HCT116 (cell line): ENCODE measurements around the gene ST7. TPM values are rescaled to one million over a fixed set of nuclear protein-coding genes. Genes with fewer than 3 reads are reported as not detected.

ENCODE experiments used
- ATAC-seq: fragments of 200-7000 bp; cut with Tn5 transposase; 2 replicates; pipeline ENCODE4 v1.9.1; 2020; ENCODE audit warnings: mild to moderate bottlenecking, moderate library complexity
- BruUV-seq: library from RNA; stranded (reverse); fragments of 400-500 nt; replicated peaks from 2 replicates; lab custom pipeline; 2021; lab: Mats Ljungman, UMichigan
- CTCF ChIA-PET: fragments of 300-600 bp; sonication (Branson Sonifier 250); formaldehyde crosslinking; loops from one replicate; lab custom pipeline; 2021; ENCODE audit warnings: antibody characterized with exemption; lab: Charles Lee
- POLR2A ChIA-PET: fragments of 300-600, 350-600 bp; sonication (Branson Sonifier 250); formaldehyde crosslinking; loops from one replicate; lab custom pipeline; 2021; ENCODE audit warnings: antibody characterized with exemption; lab: Charles Lee
- RAD21 ChIA-PET, 2 experiments: fragments of 300-600 bp; sonication (Branson Sonifier 250); formaldehyde crosslinking; loops; one replicate each; lab custom pipeline; 2023; ENCODE audit warnings: low total read pairs in 2 of 2; ENCODE audit not compliant: uncharacterized antibody in 2 of 2, unreplicated experiment in 2 of 2, low non-redundant PET in 1 of 2; lab: Charles Lee
- DNase-seq: peaks from one replicate; pipeline ENCODE4 v3.0.0-alpha.2; 2010; ENCODE audit warnings: low read depth, low spot score
- H2AFZ ChIP-seq: fragments of 200-600 bp; shearing (Covaris generic), sonication (generic); 2 replicates; pipeline ENCODE4 v1.6.1; 2017; ENCODE audit warnings: low read depth, mixed run types, mixed read lengths, antibody characterized with exemption, low read length; ENCODE audit not compliant: poor library complexity, severe bottlenecking
- H3K27ac ChIP-seq: 2 replicates; pipeline ENCODE4 v1.5.1; 2012; ENCODE audit warnings: low read depth, low read length
- H3K27me3 ChIP-seq: fragments of 200-600 bp; sonication (generic); 2 replicates; pipeline ENCODE4 v1.6.1; 2016; ENCODE audit warnings: mixed run types, low read length, mixed read lengths; ENCODE audit not compliant: insufficient read depth
- H3K36me3 ChIP-seq, 2 experiments: fragments of 200-500 bp in 1 of 2; fragments of 200-600 bp in 1 of 2; sonication (Bioruptor generic) in 1 of 2; sonication (generic) in 1 of 2; 2 replicates each; pipeline versions ENCODE4 v1.5.1 to v1.6.1; 2014 to 2016; ENCODE audit warnings: low read length in 2 of 2, inconsistent platforms in 1 of 2, mixed read lengths in 1 of 2, mixed run types in 1 of 2; ENCODE audit not compliant: insufficient read depth in 2 of 2, control insufficient read depth in 1 of 2
- H3K4me1 ChIP-seq, 2 experiments: fragments of 200-600 bp in 1 of 2; sonication (generic) in 1 of 2; 2 replicates each; pipeline versions ENCODE4 v1.5.1 to v1.6.1; 2012 to 2017; ENCODE audit warnings: low read length in 2 of 2, inconsistent platforms in 1 of 2, mild to moderate bottlenecking in 1 of 2, mixed read lengths in 1 of 2, mixed run types in 1 of 2, moderate library complexity in 1 of 2; ENCODE audit not compliant: insufficient read depth in 2 of 2, control insufficient read depth in 1 of 2
- H3K4me2 ChIP-seq: fragments of 200-600 bp; sonication (generic); 2 replicates; pipeline ENCODE4 v1.6.1; 2017; ENCODE audit warnings: mixed run types, low read length, mixed read lengths
- H3K4me3 ChIP-seq, 2 experiments: fragments of 200-600 bp in 1 of 2; sonication (generic) in 1 of 2; replicated peaks in 1 of 2; 2 replicates each; pipeline ENCODE4 v1.5.1; 2011 to 2016; ENCODE audit warnings: low read length in 2 of 2, control low read depth in 1 of 2, low read depth in 1 of 2, mild to moderate bottlenecking in 1 of 2, mixed read lengths in 1 of 2, mixed run types in 1 of 2
- H3K79me2 ChIP-seq: fragments of 200-600 bp; sonication (generic); 2 replicates; pipeline ENCODE4 v1.6.1; 2017; ENCODE audit warnings: mild to moderate bottlenecking, mixed run types, low read length, moderate library complexity, mixed read lengths; ENCODE audit not compliant: insufficient read depth
- H3K9ac ChIP-seq: fragments of 200-600 bp; sonication (generic); 2 replicates; pipeline ENCODE4 v1.6.1; 2016; ENCODE audit warnings: low read length, mixed read lengths
- H3K9me2 ChIP-seq: fragments of 200-600 bp; sonication (generic), shearing (Covaris generic); 2 replicates; pipeline ENCODE4 v1.6.1; 2017; ENCODE audit warnings: mixed run types, mild to moderate bottlenecking, moderate library complexity; ENCODE audit not compliant: insufficient read depth
- H3K9me3 ChIP-seq, 2 experiments: fragments of 200-500 bp in 1 of 2; fragments of 200-600 bp in 1 of 2; sonication (Bioruptor generic) in 1 of 2; sonication (generic) in 1 of 2; 2 replicates each; pipeline ENCODE4 v1.6.1; 2014 to 2017; ENCODE audit warnings: low read length in 2 of 2, mixed read lengths in 2 of 2, inconsistent platforms in 1 of 2, low read depth in 1 of 2, mild to moderate bottlenecking in 1 of 2, mixed run types in 1 of 2, moderate library complexity in 1 of 2; ENCODE audit not compliant: control insufficient read depth in 1 of 2, insufficient read depth in 1 of 2
- H4K20me1 ChIP-seq: fragments of 200-600 bp; sonication (generic), shearing (Covaris generic); 2 replicates; pipeline ENCODE4 v1.6.1; 2017; ENCODE audit warnings: mixed run types, mild to moderate bottlenecking, moderate library complexity; ENCODE audit not compliant: insufficient read depth
- CBX3 ChIP-seq: IDR thresholded peaks from 2 replicates; pipeline ENCODE4 v1.6.1; 2012; ENCODE audit warnings: low read depth
- CEBPB ChIP-seq: IDR thresholded peaks from 2 replicates; pipeline ENCODE4 v1.6.1; 2012; ENCODE audit warnings: low read depth
- CTCF ChIP-seq, 3 experiments: fragments of 200-600 bp in 1 of 3; sonication (generic) in 1 of 3; IDR thresholded peaks in 2 of 3; conservative IDR thresholded peaks in 1 of 3; 2 replicates each; pipeline ENCODE4 v1.5.1; 2012 to 2017; ENCODE audit warnings: low read depth in 2 of 3, low read length in 2 of 3, antibody characterized with exemption in 1 of 3, borderline replicate concordance in 1 of 3, control low read depth in 1 of 3, mild to moderate bottlenecking in 1 of 3, mixed read lengths in 1 of 3, mixed run types in 1 of 3, moderate library complexity in 1 of 3; ENCODE audit not compliant: insufficient read depth in 1 of 3
- ELF1 ChIP-seq: IDR thresholded peaks from 2 replicates; pipeline ENCODE4 v1.6.1; 2012; ENCODE audit warnings: low read depth, borderline replicate concordance
- EZH2 ChIP-seq: fragments of 200-600 bp; sonication (generic); IDR thresholded peaks from 2 replicates; pipeline ENCODE4 v1.6.1; 2017; ENCODE audit warnings: antibody characterized with exemption, mixed run types
- EZH2phosphoT487 ChIP-seq: fragments of 200-600 bp; IDR thresholded peaks from 2 replicates; pipeline ENCODE4 v1.6.1; 2018; ENCODE audit warnings: antibody characterized with exemption, borderline replicate concordance
- FOSL1 ChIP-seq: IDR thresholded peaks from 2 replicates; pipeline ENCODE4 v1.6.1; 2012; ENCODE audit warnings: low read depth
- JUND ChIP-seq: IDR thresholded peaks from 2 replicates; pipeline ENCODE4 v1.6.1; 2012
- MAX ChIP-seq: IDR thresholded peaks from 2 replicates; pipeline ENCODE4 v1.6.1; 2012
- RAD21 ChIP-seq: IDR thresholded peaks from 2 replicates; pipeline ENCODE4 v1.6.1; 2012; ENCODE audit warnings: low read depth, mild to moderate bottlenecking
- SIN3A ChIP-seq: IDR thresholded peaks from 2 replicates; pipeline ENCODE4 v1.6.1; 2012; ENCODE audit warnings: low read depth
- SRF ChIP-seq: IDR thresholded peaks from 2 replicates; pipeline ENCODE4 v1.6.1; 2012; ENCODE audit warnings: low read depth
- TCF7L2 ChIP-seq: IDR thresholded peaks from 2 replicates; pipeline ENCODE4 v1.7.0; 2011; ENCODE audit warnings: borderline replicate concordance, inconsistent platforms; ENCODE audit not compliant: insufficient read depth, insufficient read length; ENCODE audit errors: extremely low read depth
- YY1 ChIP-seq: IDR thresholded peaks from 2 replicates; pipeline ENCODE4 v1.6.1; 2011; ENCODE audit warnings: low read length, low read depth, moderate library complexity, mild to moderate bottlenecking; ENCODE audit not compliant: insufficient replicate concordance; ENCODE audit errors: extremely low read depth
- ZBTB33 ChIP-seq: IDR thresholded peaks from 2 replicates; pipeline ENCODE4 v1.6.1; 2011; ENCODE audit warnings: mild to moderate bottlenecking, low read length, moderate library complexity; ENCODE audit not compliant: insufficient replicate concordance; ENCODE audit errors: extremely low read depth
- ZFX ChIP-seq: fragments of 450-650 bp; IDR thresholded peaks from 2 replicates; pipeline ENCODE4 v1.6.1; 2017
- ZNF274 ChIP-seq: fragments of 200-500 bp; sonication (Bioruptor generic); IDR thresholded peaks from 2 replicates; pipeline ENCODE4 v1.6.1; 2014; ENCODE audit warnings: mild to moderate bottlenecking, low read depth, low read length, inconsistent platforms
- intact Hi-C: fragments of 100-400 bp; cut with micrococcal nuclease; formaldehyde crosslinking; loops from 2 replicates; pipeline ENCODE4 v1.10.0; 2022
- total RNA-seq: library from RNA; stranded (reverse); gene quantifications from one replicate; pipeline ENCODE4 v1.2.1, GENCODE V29; 2021; ENCODE audit not compliant: unreplicated experiment
- TF ChIP-seq, protein P1 (sequence below): IDR thresholded peaks from 2 replicates; pipeline ENCODE4 v1.6.1; 2012
- TF ChIP-seq, protein P2 (sequence below): IDR thresholded peaks from 2 replicates; pipeline ENCODE4 v1.6.1; 2012; ENCODE audit warnings: low read depth

The ST7 gene
- total RNA-seq, 1 experiment from 2014 or later, result 12.6 TPM

DNA sequence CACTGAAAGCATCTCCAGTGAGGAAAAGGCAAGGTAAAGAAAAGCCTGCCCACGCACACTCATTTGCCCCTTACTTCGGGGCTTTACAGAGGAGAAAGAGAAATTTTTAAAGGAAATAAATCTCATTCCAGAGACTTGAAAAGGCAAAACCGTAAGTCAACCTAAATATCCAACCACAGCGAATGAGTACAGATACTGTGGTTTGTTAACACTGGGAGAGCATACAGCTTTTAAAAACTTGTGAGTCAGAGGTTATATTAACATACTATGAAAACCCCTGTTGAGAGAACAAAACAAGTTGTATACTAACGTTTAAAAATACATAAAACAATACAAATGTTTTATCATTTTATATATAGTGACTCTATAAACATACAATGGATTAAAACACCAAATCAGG lies 28.6 kb upstream of the ST7 start (continued):
- TF ChIP-seq, protein P1, sequence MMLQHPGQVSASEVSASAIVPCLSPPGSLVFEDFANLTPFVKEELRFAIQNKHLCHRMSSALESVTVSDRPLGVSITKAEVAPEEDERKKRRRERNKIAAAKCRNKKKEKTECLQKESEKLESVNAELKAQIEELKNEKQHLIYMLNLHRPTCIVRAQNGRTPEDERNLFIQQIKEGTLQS, result no peak
- no peak for TF ChIP-seq ZNF274
- TF ChIP-seq FOSL1, result no peak
- no peak for TF ChIP-seq MAX
- TF ChIP-seq RAD21, result no peak
- TF ChIP-seq YY1, result no peak
- no peak for TF ChIP-seq JUND
- no peak for TF ChIP-seq CBX3
- TF ChIP-seq SIN3A, result no peak

DNA sequence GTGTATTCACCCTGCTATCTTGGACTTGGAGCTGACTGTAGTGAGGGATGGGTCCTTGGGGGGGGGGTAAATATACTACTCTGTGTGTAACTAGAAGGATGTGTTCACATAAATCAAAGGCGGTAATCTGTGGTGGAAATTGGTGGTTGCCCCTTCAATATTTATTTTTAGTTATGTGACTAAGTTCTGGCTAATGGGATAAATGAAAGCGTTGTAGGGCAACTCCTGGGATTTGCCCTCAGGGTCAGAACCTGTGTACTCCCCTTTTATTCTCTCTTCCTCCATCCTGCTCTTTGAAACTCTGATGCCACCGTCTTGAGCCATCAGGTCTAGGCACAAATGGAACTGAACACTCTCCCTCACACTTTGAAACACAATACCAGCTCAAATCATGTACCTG lies 24.3 kb upstream of the ST7 start:
- H3K9ac ChIP-seq, result no peak overlapping the region
- ChIA-PET RAD21 (no interaction called here), CTCF (interaction anchor here (0.7 to 1.0 kb wide), 2 partner anchors 199 to 322 kb away, joined by 3 to 5 read pairs; no protein-coding TSS in a partner anchor), POLR2A (no interaction called here)
- DNase-seq, result no peak
- no peaks in the 10 kb centered on the region for H3K36me3 ChIP-seq
- BruUV-seq, result no TSS peak
- H3K79me2 ChIP-seq, result no peaks in the 10 kb centered on the region
- H3K4me2 ChIP-seq, result no peak overlapping the region
- H2AFZ ChIP-seq, result no peak overlapping the region
- no peaks in the 10 kb centered on the region for H3K9me2 ChIP-seq
- no peaks in the 10 kb centered on the region for H4K20me1 ChIP-seq
- no peak overlapping the region for H3K27ac ChIP-seq
- intact Hi-C loops, result no loop called here
- peaks cover 0 to 6% of the 10 kb centered on the region in 2 experiments; a peak in 2 of 4 replicates for H3K4me1 ChIP-seq
- H3K4me3 ChIP-seq, result no peak overlapping the region
- no peak for ATAC-seq
- no peaks in the 10 kb centered on the region for H3K27me3 ChIP-seq
- no peaks in the 10 kb centered on the region for H3K9me3 ChIP-seq
- TF ChIP-seq CEBPB (no peak), SRF (no peak), ZBTB33 (no peak), FOSL1 (no peak), ZFX (no peak), RAD21 (no peak), EZH2phosphoT487 (no peak), JUND (no peak), EZH2 (no peak), TCF7L2 (no peak), CTCF (IDR thresholded peaks at IDR 0.05 in 2 of 3, conservative IDR thresholded peaks at IDR 0.05 in 1 of 3; ENCODE audit: borderline replicate concordance in 1 of 3, insufficient read depth in 1 of 3, low read depth in 2 of 3, low read length in 2 of 3) (no peak), ELF1 (no peak), YY1 (no peak)
- TF ChIP-seq, protein P2, sequence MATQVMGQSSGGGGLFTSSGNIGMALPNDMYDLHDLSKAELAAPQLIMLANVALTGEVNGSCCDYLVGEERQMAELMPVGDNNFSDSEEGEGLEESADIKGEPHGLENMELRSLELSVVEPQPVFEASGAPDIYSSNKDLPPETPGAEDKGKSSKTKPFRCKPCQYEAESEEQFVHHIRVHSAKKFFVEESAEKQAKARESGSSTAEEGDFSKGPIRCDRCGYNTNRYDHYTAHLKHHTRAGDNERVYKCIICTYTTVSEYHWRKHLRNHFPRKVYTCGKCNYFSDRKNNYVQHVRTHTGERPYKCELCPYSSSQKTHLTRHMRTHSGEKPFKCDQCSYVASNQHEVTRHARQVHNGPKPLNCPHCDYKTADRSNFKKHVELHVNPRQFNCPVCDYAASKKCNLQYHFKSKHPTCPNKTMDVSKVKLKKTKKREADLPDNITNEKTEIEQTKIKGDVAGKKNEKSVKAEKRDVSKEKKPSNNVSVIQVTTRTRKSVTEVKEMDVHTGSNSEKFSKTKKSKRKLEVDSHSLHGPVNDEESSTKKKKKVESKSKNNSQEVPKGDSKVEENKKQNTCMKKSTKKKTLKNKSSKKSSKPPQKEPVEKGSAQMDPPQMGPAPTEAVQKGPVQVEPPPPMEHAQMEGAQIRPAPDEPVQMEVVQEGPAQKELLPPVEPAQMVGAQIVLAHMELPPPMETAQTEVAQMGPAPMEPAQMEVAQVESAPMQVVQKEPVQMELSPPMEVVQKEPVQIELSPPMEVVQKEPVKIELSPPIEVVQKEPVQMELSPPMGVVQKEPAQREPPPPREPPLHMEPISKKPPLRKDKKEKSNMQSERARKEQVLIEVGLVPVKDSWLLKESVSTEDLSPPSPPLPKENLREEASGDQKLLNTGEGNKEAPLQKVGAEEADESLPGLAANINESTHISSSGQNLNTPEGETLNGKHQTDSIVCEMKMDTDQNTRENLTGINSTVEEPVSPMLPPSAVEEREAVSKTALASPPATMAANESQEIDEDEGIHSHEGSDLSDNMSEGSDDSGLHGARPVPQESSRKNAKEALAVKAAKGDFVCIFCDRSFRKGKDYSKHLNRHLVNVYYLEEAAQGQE, result no peak
